Activated CD8-positive, alpha-beta memory T cell treated with anti-CD3 and anti-CD28 coated beads, Interleukin-2, amount 50 U/mL, for 1 hour (primary cell): ENCODE measurements around the gene NR1H3.

Source experiments
- DNase-seq: peaks from one replicate; pipeline ENCODE4 v3.0.0-alpha.2; 2020; ENCODE audit errors: extremely low read depth

Gene NR1H3

GRCh38 chr11:47269829-47270305 lies 12.1 kb downstream of the NR1H3 start, which contains the start of gene MADD:
MADD (plus strand) TSS chr11:47270133.
- DNase-seq = peak; percentile 70

GRCh38 chr11:47270331-47271271 lies 12.8 kb downstream of the NR1H3 start:
- DNase-seq = no peak

GRCh38 chr11:47271328-47271727 lies 13.5 kb downstream of the NR1H3 start:
- no peak for DNase-seq

GRCh38 chr11:47271961-47272661 lies 14.3 kb downstream of the NR1H3 start:
- DNase-seq = no peak

GRCh38 chr11:47272706-47273105 lies 14.9 kb downstream of the NR1H3 start:
- no peak for DNase-seq

GRCh38 chr11:47274495-47275235 lies 16.9 kb downstream of the NR1H3 start:
- DNase-seq = no peak

- DNase-seq = no peak
Observed at GRCh38 chr11:47276923-47277322, 19.1 kb downstream of the NR1H3 start.

GRCh38 chr11:47278058-47278457 lies 20.3 kb downstream of the NR1H3 start:
- DNase-seq = no peak

- DNase-seq = no peak
Observed at GRCh38 chr11:47278769-47279168, 21.0 kb downstream of the NR1H3 start.

- no peak for DNase-seq
Observed at GRCh38 chr11:47280099-47280498, 22.3 kb downstream of the NR1H3 start.

GRCh38 chr11:47280860-47281259 lies 23.1 kb downstream of the NR1H3 start:
- no peak for DNase-seq

- no peak for DNase-seq
Observed at GRCh38 chr11:47282462-47282861, 24.7 kb downstream of the NR1H3 start.

GRCh38 chr11:47284151-47284550 lies 26.4 kb downstream of the NR1H3 start:
- no peak for DNase-seq

GRCh38 chr11:47285969-47286770 lies 28.4 kb downstream of the NR1H3 start:
- no peak for DNase-seq

- DNase-seq = no peak
Observed at GRCh38 chr11:47288066-47288465, 30.3 kb downstream of the NR1H3 start.

GRCh38 chr11:47289856-47290255 lies 32.1 kb downstream of the NR1H3 start:
- DNase-seq = no peak

- no peak for DNase-seq
Observed at GRCh38 chr11:47295385-47295784, 37.6 kb downstream of the NR1H3 start.

GRCh38 chr11:47296045-47296444 lies 38.2 kb downstream of the NR1H3 start:
- no peak for DNase-seq

GRCh38 chr11:47299078-47299477 lies 41.3 kb downstream of the NR1H3 start:
- no peak for DNase-seq

- no peak for DNase-seq
Observed at GRCh38 chr11:47302853-47303252, 45.1 kb downstream of the NR1H3 start.
